Tibial artery (tissue), 4 donors: ENCODE measurements around the gene CELF4.

Experiments used
- DNase-seq, 2 donors: peaks; one replicate each; pipeline ENCODE4 v3.0.0-alpha.2; 2019
- H3K27ac ChIP-seq, 2 donors: fragments of 200-600 bp; sonication (generic) in 1 of 2; 1 replicate in 1 of 2; 2 replicates in 1 of 2; pipeline ENCODE4 v1.5.1; 2018 to 2019; ENCODE audit warnings: mild to moderate bottlenecking in 1 of 2
- H3K27me3 ChIP-seq, 2 donors: fragments of 200-600 bp; sonication (generic) in 1 of 2; one replicate each; pipeline versions ENCODE4 v1.5.1 to v1.6.0; 2016 to 2019
- H3K36me3 ChIP-seq, 3 donors: fragments of 200-600 bp; sonication (generic) in 2 of 3; one replicate each; pipeline ENCODE4 v1.5.1; 2016 to 2019; ENCODE audit warnings: mild to moderate bottlenecking in 2 of 3
- H3K4me1 ChIP-seq, 4 donors: fragments of 200-600 bp; sonication (generic) in 2 of 4; 1 replicate in 3 of 4; 2 replicates in 1 of 4; pipeline ENCODE4 v1.5.1; 2016 to 2019
- H3K4me3 ChIP-seq, 2 donors: fragments of 200-600 bp; sonication (generic) in 1 of 2; 1 replicate in 1 of 2; 2 replicates in 1 of 2; pipeline ENCODE4 v1.5.1; 2018 to 2019; ENCODE audit warnings: mild to moderate bottlenecking in 2 of 2
- H3K9me3 ChIP-seq, 3 donors: fragments of 200-600 bp; sonication (generic) in 1 of 3; one replicate each; pipeline ENCODE4 v1.5.1; 2016 to 2019
- intact Hi-C: fragments of 100-400 bp; cut with DNase I; formaldehyde crosslinking; loops from one replicate; pipeline ENCODE4 v1.15.0; 2023; ENCODE audit warnings: low total_unique reads
- TF ChIP-seq, protein P1 (sequence below), 2 experiments: fragments of 200-600 bp in 1 of 2; fragments of 450-650 bp in 1 of 2; IDR thresholded peaks; one replicate each; pipeline ENCODE4 v1.5.1; 2017 to 2019; ENCODE audit warnings: antibody characterized with exemption in 2 of 2, mild to moderate bottlenecking in 1 of 2, moderate library complexity in 1 of 2

CELF4 gene

DNA sequence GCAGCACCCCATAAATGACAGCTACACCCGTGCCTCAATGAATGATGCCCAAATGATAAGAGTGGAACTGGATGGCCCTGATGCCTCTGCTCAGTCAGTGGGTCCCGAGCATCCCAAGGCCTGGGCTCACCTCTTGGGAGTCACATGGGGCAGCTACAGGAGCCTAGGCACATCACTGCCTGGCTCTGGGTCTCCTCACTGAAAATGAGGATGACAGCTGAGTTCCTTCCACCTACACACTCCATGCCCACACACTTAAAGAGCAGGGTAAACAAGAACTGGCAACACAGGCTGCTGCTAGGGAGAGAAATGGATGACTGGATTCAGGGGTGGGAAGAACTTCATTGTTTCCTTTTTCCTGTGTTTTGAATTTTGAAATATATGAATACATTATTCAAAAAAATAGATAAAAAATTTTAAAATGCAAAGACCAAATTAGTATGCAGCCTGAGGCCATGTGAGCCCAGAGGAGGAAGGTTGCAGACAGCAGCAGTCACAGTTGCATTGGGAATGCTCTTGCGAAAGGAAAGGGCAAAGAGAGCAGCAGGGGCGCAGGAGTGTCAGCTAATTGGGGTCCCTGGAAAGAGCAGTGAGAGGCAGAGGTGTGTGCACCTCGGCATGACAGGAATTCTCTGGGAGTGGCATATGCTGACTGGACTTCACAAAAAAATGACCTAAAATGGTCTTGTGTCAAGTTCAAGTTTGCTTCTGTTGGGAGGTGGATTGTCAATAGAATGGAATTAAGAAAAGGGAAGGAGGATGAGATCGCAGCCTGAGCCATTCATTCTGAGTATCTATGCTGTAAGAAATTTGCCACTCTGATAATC lies 327.1 kb downstream of the CELF4 start:
- H3K9me3 ChIP-seq = no peaks in the 10 kb centered on the region
- peaks cover 0 to 4% (median 0%) of the 10 kb centered on the region in 4 donors for H3K4me1 ChIP-seq
- H3K27ac ChIP-seq = no peak overlapping the region
- TF ChIP-seq, protein P1, sequence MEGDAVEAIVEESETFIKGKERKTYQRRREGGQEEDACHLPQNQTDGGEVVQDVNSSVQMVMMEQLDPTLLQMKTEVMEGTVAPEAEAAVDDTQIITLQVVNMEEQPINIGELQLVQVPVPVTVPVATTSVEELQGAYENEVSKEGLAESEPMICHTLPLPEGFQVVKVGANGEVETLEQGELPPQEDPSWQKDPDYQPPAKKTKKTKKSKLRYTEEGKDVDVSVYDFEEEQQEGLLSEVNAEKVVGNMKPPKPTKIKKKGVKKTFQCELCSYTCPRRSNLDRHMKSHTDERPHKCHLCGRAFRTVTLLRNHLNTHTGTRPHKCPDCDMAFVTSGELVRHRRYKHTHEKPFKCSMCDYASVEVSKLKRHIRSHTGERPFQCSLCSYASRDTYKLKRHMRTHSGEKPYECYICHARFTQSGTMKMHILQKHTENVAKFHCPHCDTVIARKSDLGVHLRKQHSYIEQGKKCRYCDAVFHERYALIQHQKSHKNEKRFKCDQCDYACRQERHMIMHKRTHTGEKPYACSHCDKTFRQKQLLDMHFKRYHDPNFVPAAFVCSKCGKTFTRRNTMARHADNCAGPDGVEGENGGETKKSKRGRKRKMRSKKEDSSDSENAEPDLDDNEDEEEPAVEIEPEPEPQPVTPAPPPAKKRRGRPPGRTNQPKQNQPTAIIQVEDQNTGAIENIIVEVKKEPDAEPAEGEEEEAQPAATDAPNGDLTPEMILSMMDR (IDR thresholded peaks at IDR 0.05) = no peak
- no peaks in the 10 kb centered on the region for H3K36me3 ChIP-seq
- no peak overlapping the region for H3K4me3 ChIP-seq
- intact Hi-C loops = no loop called here
- no peak for DNase-seq
- H3K27me3 ChIP-seq = no peaks in the 10 kb centered on the region

DNA sequence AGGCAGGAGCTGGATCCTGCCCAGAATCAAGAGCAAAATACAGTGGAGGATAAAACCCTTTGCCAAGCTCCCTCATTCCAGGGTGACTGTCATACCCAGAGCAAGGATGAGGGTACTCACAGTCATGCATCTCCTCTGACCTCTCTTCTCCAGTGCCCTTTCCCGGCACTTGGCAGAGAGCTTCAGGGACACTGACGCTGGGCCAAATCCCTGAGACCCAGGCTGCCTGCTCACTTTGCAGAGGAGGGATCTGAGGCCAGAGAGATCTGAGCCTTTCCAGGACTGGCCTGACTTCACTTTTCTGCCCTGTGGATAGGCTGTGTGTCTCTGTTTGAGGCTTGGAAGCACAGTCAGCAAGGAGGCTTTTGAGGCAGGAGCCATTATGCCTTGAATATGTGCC lies 330.0 kb downstream of the CELF4 start:
- H3K36me3 ChIP-seq = no peaks in the 10 kb centered on the region
- H3K4me3 ChIP-seq = no peak overlapping the region
- TF ChIP-seq, protein P1 (IDR thresholded peaks at IDR 0.05) = no peak
- intact Hi-C loops = no loop called here
- no peaks in the 10 kb centered on the region for H3K9me3 ChIP-seq
- H3K27ac ChIP-seq = no peak overlapping the region
- no peak for DNase-seq
- H3K27me3 ChIP-seq = no peaks in the 10 kb centered on the region
- no peaks in the 10 kb centered on the region for H3K4me1 ChIP-seq

DNA sequence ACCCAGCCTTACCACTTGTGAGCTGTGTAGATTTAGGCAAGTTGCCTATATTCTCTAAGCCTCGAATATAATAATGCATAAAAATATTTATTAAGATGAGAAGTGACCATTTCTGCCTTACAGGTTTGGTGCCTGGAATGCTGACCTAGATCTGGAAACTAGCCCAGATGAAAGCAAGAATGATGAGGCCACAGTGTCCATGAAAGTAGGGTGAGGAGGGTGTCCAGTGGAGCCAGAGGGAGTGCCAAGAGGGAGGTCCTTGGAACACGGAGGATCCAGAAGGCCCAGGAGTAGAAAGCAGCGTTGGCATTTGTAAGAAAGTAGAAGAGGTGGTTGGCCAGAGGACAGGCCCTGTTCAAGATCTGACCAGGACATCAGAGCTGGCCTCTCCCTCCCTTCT lies 334.3 kb downstream of the CELF4 start:
- TF ChIP-seq, protein P1 (IDR thresholded peaks at IDR 0.05) = no peak
- intact Hi-C loops = no loop called here

GRCh38 chr18:37230768-37231167 lies 334.8 kb downstream of the CELF4 start:
- no peak overlapping the region for H3K4me3 ChIP-seq
- no peak for DNase-seq
- intact Hi-C loops = no loop called here
- H3K4me1 ChIP-seq = no peaks in the 10 kb centered on the region
- TF ChIP-seq, protein P1 (IDR thresholded peaks at IDR 0.05) = no peak
- H3K27ac ChIP-seq = no peak overlapping the region
- H3K36me3 ChIP-seq = no peaks in the 10 kb centered on the region
- no peaks in the 10 kb centered on the region for H3K9me3 ChIP-seq
- no peaks in the 10 kb centered on the region for H3K27me3 ChIP-seq

More for the DNA sequence above, 334.3 kb downstream of the CELF4 start:
- Histone ChIP-seq H3K27me3 (no peaks in the 10 kb centered on the region), H3K27ac (no peak overlapping the region), H3K9me3 (no peaks in the 10 kb centered on the region), H3K36me3 (no peaks in the 10 kb centered on the region), H3K4me3 (no peak overlapping the region), H3K4me1 (no peaks in the 10 kb centered on the region)
- DNase-seq = no peak

- intact Hi-C loops = no loop called here
- no peak for DNase-seq
- Histone ChIP-seq H3K9me3 (no peaks in the 10 kb centered on the region), H3K36me3 (peaks cover 0 to 8% (median 6%) of the 10 kb centered on the region in 3 donors), H3K4me3 (no peak overlapping the region), H3K4me1 (peaks cover 0 to 10% (median 1%) of the 10 kb centered on the region in 4 donors), H3K27me3 (no peaks in the 10 kb centered on the region), H3K27ac (no peak overlapping the region)
- TF ChIP-seq, protein P1 (IDR thresholded peaks at IDR 0.05) = no peak
Measured at GRCh38 chr18:37225279-37225678, 340.3 kb downstream of the CELF4 start.
